Cerebellar nuclear complex (tissue), 1 donor: Measurements from ENCODE around the gene ZFYVE27.
A peak's percentile ranks its signal among the peaks of the same experiment; 100 is the strongest.

Experiments used
- DNase-seq, 2 experiments: peaks; one replicate each; lab custom pipeline; 2025; lab: John Stamatoyannopoulos, UW

ZFYVE27 gene

DNA sequence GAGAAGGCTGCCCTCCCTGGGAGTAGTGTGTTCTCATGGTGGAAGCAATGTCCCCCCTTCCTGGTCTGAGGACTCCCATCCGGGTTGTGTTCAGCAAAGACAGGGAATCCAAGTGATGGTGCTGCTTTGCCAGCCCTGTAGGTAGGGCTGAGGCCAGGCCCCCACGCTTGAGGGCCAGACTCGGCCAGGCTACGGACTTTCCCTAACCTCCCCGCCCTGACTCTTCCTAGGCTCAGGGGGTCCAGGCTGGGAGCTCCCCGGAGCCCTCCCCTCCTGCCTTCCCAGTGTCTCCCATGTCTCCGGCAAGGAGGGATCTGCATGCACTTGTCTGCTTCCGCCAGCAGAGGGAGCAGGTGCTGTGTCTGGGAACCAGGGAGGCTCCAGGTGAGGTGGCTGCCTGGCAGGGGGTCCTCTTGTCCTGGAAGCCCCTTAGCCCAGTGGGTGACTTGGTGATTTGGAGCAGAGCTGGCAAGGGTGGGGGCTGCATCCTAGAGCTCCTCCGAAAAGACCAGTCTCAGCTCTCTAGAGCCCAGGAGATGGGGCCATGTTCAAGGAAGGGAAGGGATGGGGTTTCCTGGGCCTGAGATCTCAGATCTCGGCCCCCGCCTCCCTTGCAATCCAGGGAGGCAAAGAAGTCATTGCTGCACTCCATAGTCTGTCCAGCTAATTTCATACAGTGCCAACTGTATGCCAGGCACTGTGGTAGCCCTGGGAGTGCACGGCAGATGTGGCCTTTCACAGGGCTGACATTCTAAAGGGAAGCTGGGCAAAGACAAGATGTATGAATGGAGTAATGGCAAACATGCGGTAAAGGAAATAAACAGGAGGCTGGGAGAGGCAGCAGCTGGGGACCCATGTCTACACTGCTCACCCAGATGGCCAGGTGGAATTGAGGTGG is 55.1 kb downstream of the ZFYVE27 start:
- peak; percentile 51 to 82 for DNase-seq

DNA sequence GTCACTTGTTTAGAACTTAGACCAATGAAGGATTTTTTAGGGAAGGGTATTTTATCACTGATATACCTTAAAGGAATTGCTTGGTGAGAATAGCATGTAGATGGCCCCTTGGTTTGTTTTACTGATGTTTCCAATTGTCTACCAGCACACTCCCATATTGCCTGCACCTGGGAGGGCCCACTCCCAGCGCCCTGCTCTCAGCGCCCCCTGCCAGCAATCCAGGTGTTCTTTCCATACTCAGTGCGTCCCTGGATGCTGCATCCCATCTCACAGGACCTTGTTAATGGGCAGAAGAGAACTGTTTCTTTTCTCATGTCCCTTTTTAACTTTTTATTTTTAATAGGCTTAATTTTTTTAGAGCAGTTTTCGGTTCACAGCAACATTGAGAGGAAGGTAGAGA is 59.0 kb downstream of the ZFYVE27 start:
- DNase-seq, result no peak

DNA sequence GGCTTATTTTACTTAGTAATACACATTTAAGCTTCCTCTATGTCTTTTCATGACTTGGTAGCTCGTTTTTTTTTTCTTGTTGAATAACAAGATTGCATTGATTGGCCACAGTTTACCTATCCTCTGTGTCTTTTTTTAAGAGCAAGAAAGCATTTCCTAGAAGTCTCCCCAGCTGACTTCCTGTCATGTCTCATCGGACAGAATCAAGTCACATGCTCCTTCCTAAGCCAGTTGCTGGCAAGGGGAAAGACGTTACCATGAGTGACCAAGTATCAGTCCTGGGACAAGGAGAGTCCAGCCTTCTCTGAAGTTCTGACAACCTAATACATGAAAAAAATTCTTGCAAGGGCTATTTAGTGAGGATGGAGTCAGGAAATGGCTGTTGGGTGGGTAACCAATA is 59.7 kb downstream of the ZFYVE27 start:
- DNase-seq, result no peak

DNA sequence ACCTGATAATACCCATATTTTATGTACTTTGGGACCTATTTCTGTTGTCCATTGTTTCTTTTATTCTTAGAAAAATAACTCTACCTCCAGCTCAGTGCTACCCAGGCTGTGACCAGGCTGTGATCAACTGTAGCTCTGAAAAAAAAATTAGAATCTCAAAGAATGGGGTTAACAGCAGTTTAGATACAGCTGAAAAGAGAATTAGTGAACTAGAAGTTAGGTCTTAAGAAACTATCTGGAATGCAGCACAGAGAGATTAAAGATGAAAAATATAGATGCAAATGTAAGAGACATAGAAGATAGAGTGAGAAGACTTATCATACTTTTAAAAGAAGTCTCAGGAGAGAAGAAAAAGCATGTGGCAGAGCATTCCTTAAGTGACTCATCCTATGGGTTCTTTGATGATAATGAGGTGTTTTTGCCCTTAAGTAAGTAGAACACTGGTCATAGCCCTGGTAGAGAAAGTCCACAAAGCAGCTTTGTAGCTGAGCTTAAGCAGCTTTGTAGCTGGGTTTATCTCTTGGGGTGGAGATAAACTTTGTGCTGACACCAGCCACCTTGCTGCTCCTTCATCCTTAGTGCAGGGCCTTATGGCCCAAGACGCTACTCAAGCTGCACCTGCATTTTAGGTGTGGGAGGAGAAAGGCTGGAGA is 62.2 kb downstream of the ZFYVE27 start:
- no peak for DNase-seq

DNA sequence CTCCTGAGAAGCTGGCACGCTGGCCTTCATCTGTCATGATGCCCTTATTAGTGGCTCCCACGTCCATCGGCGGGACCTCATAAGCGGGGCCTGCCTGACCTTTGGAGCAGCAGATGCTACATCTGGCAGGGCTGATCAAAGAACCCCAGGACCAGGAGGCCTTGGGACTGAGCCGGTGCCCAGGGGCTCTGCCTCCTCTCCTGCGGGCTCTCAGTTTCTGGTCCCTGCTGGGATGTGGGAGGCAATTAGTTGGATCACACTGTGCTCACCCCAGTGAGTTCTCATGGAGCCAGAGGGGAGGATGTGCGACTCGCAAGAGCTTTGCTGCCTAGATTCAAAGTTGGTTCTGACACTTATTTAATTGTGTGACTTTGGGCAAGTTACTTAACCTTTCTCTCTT is 63.5 kb downstream of the ZFYVE27 start:
- no peak for DNase-seq

DNA sequence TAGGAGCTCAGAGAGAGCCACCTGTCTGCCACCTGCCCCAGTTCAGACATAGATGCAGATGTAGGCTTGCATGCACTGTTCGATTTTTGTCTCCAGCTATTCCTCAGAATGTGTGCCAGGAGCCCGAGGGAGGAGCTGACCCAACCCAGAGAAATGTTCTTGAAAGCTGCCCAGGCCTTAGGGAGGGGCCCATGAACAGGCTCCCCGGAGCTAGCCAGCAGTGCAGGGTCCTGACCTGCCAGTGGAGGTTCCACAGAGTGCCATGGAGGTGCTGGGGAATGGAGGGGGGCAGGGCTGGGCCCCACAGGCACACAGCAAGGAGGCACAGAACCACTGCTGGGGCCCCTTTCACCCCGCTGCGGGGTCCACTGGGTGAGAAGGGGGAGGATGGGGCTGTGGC is 64.5 kb downstream of the ZFYVE27 start:
- DNase-seq, result no peak

DNA sequence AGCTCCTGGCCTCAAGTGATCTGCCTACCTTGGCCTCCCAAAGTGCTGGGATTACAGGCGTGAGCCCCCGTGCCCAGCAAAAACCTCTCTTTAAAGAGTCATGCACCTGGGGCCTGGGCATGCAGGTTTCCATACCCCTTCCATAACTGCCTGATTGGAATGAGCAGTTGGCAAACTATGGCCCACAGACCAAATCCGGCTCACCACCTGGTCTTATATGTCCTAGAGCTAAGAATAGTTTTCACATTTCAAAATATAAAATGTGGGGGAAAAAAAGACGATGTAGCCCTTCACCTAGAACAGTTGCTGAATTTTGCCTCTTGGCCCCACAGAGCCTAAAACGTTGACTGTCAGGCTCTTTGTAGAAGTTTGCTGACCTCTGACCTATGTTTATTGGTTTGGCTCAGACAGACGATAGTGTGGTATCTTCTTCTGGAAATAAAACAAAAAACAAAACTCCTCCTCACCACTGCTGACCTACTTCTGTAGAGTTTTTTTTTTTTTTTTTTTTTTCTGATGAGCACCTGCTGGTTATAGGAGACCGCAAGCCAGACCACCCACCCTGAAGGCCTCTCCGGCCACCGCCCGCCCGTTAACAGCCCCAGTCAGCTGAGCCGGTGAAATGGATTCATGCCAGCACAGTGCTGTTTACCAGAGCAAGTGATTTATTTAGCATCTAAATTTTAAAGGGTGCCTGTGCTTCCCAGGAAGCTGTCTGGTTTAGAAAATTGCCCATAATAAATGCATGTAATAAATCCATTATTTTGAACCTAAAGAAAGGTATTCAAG is 68.4 kb downstream of the ZFYVE27 start:
- DNase-seq, result no peak

DNA sequence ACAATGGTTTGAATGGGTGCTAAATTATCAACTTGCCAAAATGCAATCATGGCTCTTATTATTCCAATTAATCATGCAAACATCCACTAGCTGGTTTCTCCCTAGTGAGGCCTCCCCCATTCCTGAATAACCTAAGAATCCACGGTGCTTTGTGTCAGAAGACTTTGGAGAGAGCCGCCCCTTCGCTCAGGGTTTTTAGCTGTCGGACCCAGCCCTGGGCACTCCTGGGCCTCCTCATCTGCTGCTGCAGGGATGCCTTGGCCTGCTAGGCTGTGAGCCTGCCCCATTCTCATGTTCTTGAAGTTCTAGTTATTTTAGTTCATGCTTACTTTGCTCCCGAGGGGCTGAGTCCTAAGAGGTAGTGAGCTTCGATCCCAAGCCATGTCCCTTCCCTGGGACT is 69.0 kb downstream of the ZFYVE27 start:
- no peak for DNase-seq

DNA sequence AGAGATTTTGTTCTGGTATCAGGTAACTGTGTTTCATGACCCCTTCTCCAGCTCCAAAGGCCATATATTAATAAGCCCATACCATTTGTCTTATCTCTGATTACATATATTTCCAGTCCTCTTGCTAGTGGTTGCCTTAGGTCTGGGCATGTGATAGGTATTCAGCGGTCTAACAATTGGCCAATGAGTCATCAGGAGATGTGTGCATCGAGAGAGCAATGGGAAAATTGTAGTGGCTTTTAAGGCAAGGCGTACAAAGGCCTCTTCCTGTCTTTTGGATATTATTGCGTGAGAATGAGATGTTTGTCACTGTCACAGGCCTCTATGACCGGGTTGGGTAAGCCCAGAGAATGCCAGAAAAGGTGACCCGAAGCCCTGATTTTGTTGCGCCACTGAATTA is 73.5 kb downstream of the ZFYVE27 start:
- no peak for DNase-seq
